SK-N-SH (cell line): ENCODE data around the gene MBD3L5. TPM values are rescaled to one million over a fixed set of nuclear protein-coding genes. Genes with fewer than 3 reads are reported as not detected.
"Not testable (repeated sequence)": the region's sequence is repeated elsewhere in the genome, so short reads cannot be mapped to it uniquely, and the experiment has no call there.

Experiments
- CTCF ChIA-PET: fragments of 300-600, 350-600 bp; formaldehyde crosslinking; extraction: SDS; loops from one replicate; lab custom pipeline; 2021; lab: Yijun Ruan, JAX
- POLR2A ChIA-PET: fragments of 350-600 bp; sonication (Branson Sonifier 250); formaldehyde crosslinking; extraction: SDS; loops from one replicate; lab custom pipeline; 2020; ENCODE audit warnings: antibody characterized with exemption, inconsistent platforms; lab: Yijun Ruan, JAX
- DNase-seq: peaks from one replicate; pipeline ENCODE4 v3.0.0; 2012
- H2AFZ ChIP-seq: fragments of 200-600 bp; sonication (generic); 2 replicates; pipeline ENCODE4 v1.8.1; 2016; ENCODE audit warnings: antibody characterized with exemption, mild to moderate bottlenecking, low read depth
- H3F3A ChIP-seq: fragments of 200-600 bp; sonication (generic); replicated peaks from 2 replicates; pipeline ENCODE3; 2016; ENCODE audit warnings: antibody characterized with exemption, mild to moderate bottlenecking; ENCODE audit not compliant: insufficient read depth
- H3K27ac ChIP-seq, 2 experiments: fragments of 200-500 bp in 1 of 2; fragments of 200-600 bp in 1 of 2; sonication (Bioruptor generic) in 1 of 2; sonication (generic), shearing (Covaris generic) in 1 of 2; 2 replicates each; pipeline versions ENCODE4 v1.5.1 to v1.6.1; 2014 to 2016; ENCODE audit warnings: low read depth in 2 of 2, inconsistent platforms in 1 of 2, low read length in 1 of 2, mild to moderate bottlenecking in 1 of 2, mixed read lengths in 1 of 2
- H3K27me3 ChIP-seq: fragments of 200-600 bp; sonication (generic), shearing (Covaris generic); 2 replicates; pipeline ENCODE4 v1.6.1; 2016; ENCODE audit warnings: mixed run types; ENCODE audit not compliant: insufficient read depth
- H3K36me3 ChIP-seq, 2 experiments: fragments of 200-500 bp in 1 of 2; fragments of 200-600 bp in 1 of 2; sonication (Bioruptor generic) in 1 of 2; sonication (generic) in 1 of 2; replicated peaks in 1 of 2; 2 replicates each; pipeline versions ENCODE3 to v1.5.1; 2014 to 2016; ENCODE audit warnings: low read length in 1 of 2, mild to moderate bottlenecking in 1 of 2; ENCODE audit not compliant: insufficient read depth in 2 of 2, control insufficient read depth in 1 of 2
- H3K4me1 ChIP-seq, 2 experiments: fragments of 200-500 bp in 1 of 2; fragments of 200-600 bp in 1 of 2; sonication (Bioruptor generic) in 1 of 2; sonication (generic), shearing (Covaris generic) in 1 of 2; 2 replicates each; pipeline versions ENCODE4 v1.5.1 to v1.6.1; 2014 to 2016; ENCODE audit warnings: low read depth in 1 of 2, low read length in 1 of 2, mixed run types in 1 of 2; ENCODE audit not compliant: insufficient read depth in 2 of 2, control insufficient read depth in 1 of 2
- H3K4me2 ChIP-seq: fragments of 200-600 bp; sonication (generic), shearing (Covaris generic); 2 replicates; pipeline ENCODE4 v1.6.1; 2017; ENCODE audit warnings: mixed run types
- H3K4me3 ChIP-seq, 2 experiments: fragments of 200-500 bp in 1 of 2; fragments of 200-600 bp in 1 of 2; sonication (Bioruptor generic) in 1 of 2; sonication (generic), shearing (Covaris generic) in 1 of 2; 2 replicates each; pipeline versions ENCODE4 v1.5.1 to v1.8.1; 2014 to 2016; ENCODE audit warnings: low read depth in 2 of 2, inconsistent platforms in 1 of 2, low read length in 1 of 2, mild to moderate bottlenecking in 1 of 2, mixed read lengths in 1 of 2, moderate library complexity in 1 of 2
- H3K79me2 ChIP-seq: fragments of 200-600 bp; sonication (generic); 2 replicates; pipeline ENCODE4 v1.8.1; 2017; ENCODE audit warnings: mild to moderate bottlenecking; ENCODE audit not compliant: insufficient read depth
- H3K9ac ChIP-seq: fragments of 200-600 bp; sonication (generic); 2 replicates; pipeline ENCODE4 v1.6.1; 2017; ENCODE audit warnings: mixed run types
- H3K9me2 ChIP-seq: fragments of 200-600 bp; sonication (generic); 2 replicates; pipeline ENCODE4 v1.6.1; 2017; ENCODE audit warnings: mixed run types
- H3K9me3 ChIP-seq: fragments of 200-600 bp; sonication (generic); 2 replicates; pipeline ENCODE4 v1.6.1; 2017; ENCODE audit warnings: mixed run types, mild to moderate bottlenecking, moderate library complexity
- H4K20me1 ChIP-seq: fragments of 200-600 bp; sonication (generic); 2 replicates; pipeline ENCODE4 v1.6.1; 2017; ENCODE audit warnings: mild to moderate bottlenecking, mixed run types; ENCODE audit not compliant: insufficient read depth
- CTCF ChIP-seq: fragments of 200-600 bp; sonication (generic); IDR thresholded peaks from 2 replicates; pipeline ENCODE4 v1.6.1; 2017; ENCODE audit warnings: antibody characterized with exemption, mild to moderate bottlenecking, moderate library complexity
- REST ChIP-seq: IDR thresholded peaks from 2 replicates; pipeline ENCODE4 v1.6.1; 2012; ENCODE audit warnings: mild to moderate bottlenecking, low read depth, low read length, moderate library complexity
- ZBTB33 ChIP-seq: IDR thresholded peaks from 2 replicates; pipeline ENCODE4 v1.4.0; 2012; ENCODE audit warnings: low read depth, borderline replicate concordance
- WGBS: methylation state at CpG from one replicate; pipeline ENCODE4 v1.1.6; 2017; ENCODE audit warnings: low lambda C conversion rate; 5-methylcytosine and 5-hydroxymethylcytosine counted together
- polyA plus RNA-seq, 3 experiments: library from polyadenylated mRNA; depleted of rRNA; stranded (reverse); fragments of >200 nt; gene quantifications; 2 replicates each; pipeline ENCODE4 v1.2.3, GENCODE V29; 2012

The MBD3L5 gene
- polyA plus RNA-seq (2012; rRNA removed), result not detected in 2 replicates
- polyA plus RNA-seq (2012; cell fraction: cytosol; rRNA removed), result not detected in 2 replicates
- polyA plus RNA-seq (2012; cell fraction: nucleus; rRNA removed), result not detected in 2 replicates

- H3K79me2 ChIP-seq, H3K9ac ChIP-seq, POLR2A ChIA-PET, H2AFZ ChIP-seq, H4K20me1 ChIP-seq, H3K9me3 ChIP-seq, H3K9me2 ChIP-seq, H3K27ac ChIP-seq, H3K4me2 ChIP-seq, CTCF ChIA-PET, H3K36me3 ChIP-seq, H3K27me3 ChIP-seq, DNase-seq, H3K4me3 ChIP-seq, H3F3A ChIP-seq, H3K4me1 ChIP-seq: not testable (repeated sequence)
- no CpG with 5 or more reads among the region's 9 CpGs for WGBS
Observed at GRCh38 chr19:7030278-7030677, at the start of gene MBD3L5. TSS of gene MBD3L5 (plus strand) at chr19:7030578. CDS start at chr19:7030612, 34 bp downstream.

- Histone ChIP-seq H3K27ac (no peak overlapping the region), H3K9me3 (no peaks in the 10 kb centered on the region), H3K36me3 (no peaks in the 10 kb centered on the region), H2AFZ (no peak overlapping the region), H3K9ac (no peak overlapping the region), H3K9me2 (no peaks in the 10 kb centered on the region), H3K4me3 (no peak overlapping the region), H3K4me2 (no peak overlapping the region), H3K79me2 (no peaks in the 10 kb centered on the region), H4K20me1 (no peaks in the 10 kb centered on the region), H3F3A (no peaks in the 10 kb centered on the region), H3K27me3 (peaks cover 1% of the 10 kb centered on the region; the same call in 1 of the 2 replicates), H3K4me1 (no peaks in the 10 kb centered on the region)
- POLR2A ChIA-PET, result no interaction called here
- CTCF ChIA-PET, result no interaction called here
- DNase-seq, result no peak
- TF ChIP-seq CTCF (no peak), ZBTB33 (no peak)
Observed at GRCh38 chr19:6983448-6983847, 46.9 kb upstream of the MBD3L5 start.

- Histone ChIP-seq H3K4me3 (no peak overlapping the region), H3K4me1 (no peaks in the 10 kb centered on the region), H3F3A (no peaks in the 10 kb centered on the region), H3K27ac (no peak overlapping the region), H3K27me3 (peaks cover 17% of the 10 kb centered on the region; the same call in 1 of the 2 replicates), H3K9ac (no peak overlapping the region), H4K20me1 (no peaks in the 10 kb centered on the region), H3K36me3 (no peaks in the 10 kb centered on the region), H3K4me2 (no peak overlapping the region), H2AFZ (no peak overlapping the region), H3K9me2 (no peaks in the 10 kb centered on the region), H3K9me3 (no peaks in the 10 kb centered on the region), H3K79me2 (no peaks in the 10 kb centered on the region)
- no peak for DNase-seq
- ChIA-PET POLR2A (no interaction called here), CTCF (interaction anchor here (0.8 to 1.1 kb wide), 2 partner anchors 61 to 393 kb away, joined by 3 read pairs; no protein-coding TSS in a partner anchor)
- no peak for TF ChIP-seq REST
- WGBS, result 5% methylated on average over 4 of the region's 4 CpGs
Observed at GRCh38 chr19:6987850-6988249, 42.5 kb upstream of the MBD3L5 start.
